DOHH2 (cell line): ENCODE measurements around the gene UNC5C.
"Not testable (repeated sequence)": the region's sequence is repeated elsewhere in the genome, so short reads cannot be mapped to it uniquely, and the experiment has no call there.

Source experiments
- H3F3A ChIP-seq: fragments of 200-600 bp; sonication (generic), shearing (Covaris generic); 2 replicates; pipeline ENCODE4 v1.6.0; 2016; ENCODE audit warnings: antibody characterized with exemption, mild to moderate bottlenecking; ENCODE audit not compliant: control insufficient read depth, insufficient read depth
- H3K27ac ChIP-seq: fragments of 200-600 bp; sonication (generic); 2 replicates; pipeline ENCODE4 v1.5.1; 2014; ENCODE audit warnings: low read depth, mild to moderate bottlenecking, low read length, moderate library complexity
- H3K27me3 ChIP-seq: fragments of 200-600 bp; sonication (generic); 2 replicates; pipeline ENCODE4 v1.6.1; 2014; ENCODE audit warnings: mild to moderate bottlenecking, low read length, mixed read lengths; ENCODE audit not compliant: control insufficient read depth
- H3K36me3 ChIP-seq: fragments of 200-600 bp; sonication (generic); 2 replicates; pipeline ENCODE4 v1.6.1; 2014; ENCODE audit warnings: mild to moderate bottlenecking, low read length, moderate library complexity, mixed read lengths; ENCODE audit not compliant: control insufficient read depth
- H3K4me1 ChIP-seq: fragments of 200-600 bp; sonication (generic); 2 replicates; pipeline ENCODE4 v1.6.1; 2014; ENCODE audit warnings: mild to moderate bottlenecking, low read length, mixed read lengths; ENCODE audit not compliant: control insufficient read depth
- H3K4me2 ChIP-seq: fragments of 200-600 bp; sonication (generic); 2 replicates; pipeline ENCODE4 v1.6.0; 2014; ENCODE audit warnings: mild to moderate bottlenecking, low read length, moderate library complexity
- H3K4me3 ChIP-seq: fragments of 200-600 bp; sonication (generic); 2 replicates; pipeline ENCODE4 v1.5.1; 2014; ENCODE audit warnings: mild to moderate bottlenecking, low read length, mixed read lengths
- H3K79me2 ChIP-seq: fragments of 200-600 bp; sonication (generic); 2 replicates; pipeline ENCODE4 v1.6.1; 2014; ENCODE audit warnings: mild to moderate bottlenecking, low read length, mixed read lengths; ENCODE audit not compliant: control insufficient read depth
- H3K9me2 ChIP-seq: fragments of 200-600 bp; sonication (generic); replicated peaks from 2 replicates; pipeline ENCODE4 v1.6.1; 2014; ENCODE audit warnings: mild to moderate bottlenecking, low read length, mixed read lengths; ENCODE audit not compliant: control insufficient read depth
- H3K9me3 ChIP-seq: fragments of 200-600 bp; sonication (generic); 2 replicates; pipeline ENCODE4 v1.6.1; 2014; ENCODE audit warnings: antibody characterized with exemption, low read length, mixed read lengths; ENCODE audit not compliant: control insufficient read depth, insufficient read depth
- H4K20me1 ChIP-seq: fragments of 200-600 bp; sonication (generic); 2 replicates; pipeline ENCODE4 v1.6.0; 2014; ENCODE audit warnings: low read depth, mild to moderate bottlenecking, antibody characterized with exemption, low read length, moderate library complexity; ENCODE audit not compliant: control insufficient read depth, insufficient read depth
- EZH2phosphoT487 ChIP-seq: fragments of 200-600 bp; sonication (generic); IDR thresholded peaks from 2 replicates; pipeline ENCODE4 v1.6.1; 2017; ENCODE audit warnings: borderline replicate concordance, mild to moderate bottlenecking, antibody characterized with exemption, low read length, moderate library complexity, mixed read lengths
- TF ChIP-seq, protein P1 (sequence below): fragments of 200-600 bp; sonication (generic); IDR thresholded peaks from one replicate; pipeline ENCODE4 v1.5.1; 2014; ENCODE audit warnings: antibody characterized with exemption, mild to moderate bottlenecking, low read depth, low read length; ENCODE audit not compliant: poor library complexity, severe bottlenecking

UNC5C gene

GRCh38 chr4:95181243-95181995 lies 367.4 kb downstream of the UNC5C start:
- H4K20me1 ChIP-seq = no peaks in the 10 kb centered on the region
- H3K36me3 ChIP-seq = no peaks in the 10 kb centered on the region
- H3K9me3 ChIP-seq = no peaks in the 10 kb centered on the region
- H3K27me3 ChIP-seq = no peaks in the 10 kb centered on the region
- no peaks in the 10 kb centered on the region for H3K9me2 ChIP-seq
- no peak overlapping the region for H3K4me2 ChIP-seq
- TF ChIP-seq, protein P1, sequence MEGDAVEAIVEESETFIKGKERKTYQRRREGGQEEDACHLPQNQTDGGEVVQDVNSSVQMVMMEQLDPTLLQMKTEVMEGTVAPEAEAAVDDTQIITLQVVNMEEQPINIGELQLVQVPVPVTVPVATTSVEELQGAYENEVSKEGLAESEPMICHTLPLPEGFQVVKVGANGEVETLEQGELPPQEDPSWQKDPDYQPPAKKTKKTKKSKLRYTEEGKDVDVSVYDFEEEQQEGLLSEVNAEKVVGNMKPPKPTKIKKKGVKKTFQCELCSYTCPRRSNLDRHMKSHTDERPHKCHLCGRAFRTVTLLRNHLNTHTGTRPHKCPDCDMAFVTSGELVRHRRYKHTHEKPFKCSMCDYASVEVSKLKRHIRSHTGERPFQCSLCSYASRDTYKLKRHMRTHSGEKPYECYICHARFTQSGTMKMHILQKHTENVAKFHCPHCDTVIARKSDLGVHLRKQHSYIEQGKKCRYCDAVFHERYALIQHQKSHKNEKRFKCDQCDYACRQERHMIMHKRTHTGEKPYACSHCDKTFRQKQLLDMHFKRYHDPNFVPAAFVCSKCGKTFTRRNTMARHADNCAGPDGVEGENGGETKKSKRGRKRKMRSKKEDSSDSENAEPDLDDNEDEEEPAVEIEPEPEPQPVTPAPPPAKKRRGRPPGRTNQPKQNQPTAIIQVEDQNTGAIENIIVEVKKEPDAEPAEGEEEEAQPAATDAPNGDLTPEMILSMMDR = no peak
- TF ChIP-seq EZH2phosphoT487 = no peak
- no peaks in the 10 kb centered on the region for H3K4me1 ChIP-seq
- H3K27ac ChIP-seq = no peak overlapping the region
- H3K4me3 ChIP-seq = no peak overlapping the region
- no peaks in the 10 kb centered on the region for H3F3A ChIP-seq
- no peaks in the 10 kb centered on the region for H3K79me2 ChIP-seq

DNA sequence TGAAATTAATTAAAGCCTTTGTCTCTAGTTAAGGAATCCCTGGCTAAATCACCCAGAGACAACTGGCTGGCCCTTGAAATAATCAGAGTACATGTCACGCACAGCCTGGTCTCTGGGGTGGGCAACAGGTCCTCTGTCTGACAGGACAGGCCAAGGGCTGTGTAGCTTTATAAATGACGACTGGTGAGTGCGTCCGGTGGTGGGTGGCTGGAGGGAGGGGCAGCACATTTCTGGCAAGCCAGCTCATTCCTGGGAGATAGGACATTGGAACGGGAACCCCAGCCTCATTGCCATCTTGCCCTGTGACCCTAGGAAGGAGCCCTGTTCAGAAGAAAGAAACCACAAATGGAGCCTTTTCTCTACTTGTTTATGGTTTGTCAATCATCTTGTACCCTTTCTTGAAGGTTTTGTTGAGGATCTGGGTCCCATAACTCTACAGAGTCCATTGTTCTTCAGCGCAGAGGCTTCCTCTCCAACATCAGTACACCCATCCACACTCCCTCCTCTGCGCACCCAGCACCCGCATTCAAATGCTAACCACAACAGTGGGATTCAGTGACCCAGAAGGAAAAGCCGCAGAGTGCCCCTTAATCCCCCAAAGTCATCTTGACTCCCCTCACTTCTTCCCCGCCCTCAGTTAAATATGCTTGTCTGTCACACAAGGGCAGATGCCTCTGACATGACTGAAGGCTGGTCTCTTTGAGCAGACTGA lies 368.1 kb downstream of the UNC5C start:
- no peak overlapping the region for H3K4me2 ChIP-seq
- no peaks in the 10 kb centered on the region for H3K9me3 ChIP-seq
- no peaks in the 10 kb centered on the region for H3K27me3 ChIP-seq
- no peak overlapping the region for H3K27ac ChIP-seq
- H3K9me2 ChIP-seq = no peaks in the 10 kb centered on the region
- H3K4me3 ChIP-seq = no peak overlapping the region
- TF ChIP-seq, protein P1 = no peak
- no peak for TF ChIP-seq EZH2phosphoT487
- H3K79me2 ChIP-seq = no peaks in the 10 kb centered on the region
- H3K4me1 ChIP-seq = no peaks in the 10 kb centered on the region
- H3K36me3 ChIP-seq = no peaks in the 10 kb centered on the region
- H4K20me1 ChIP-seq = no peaks in the 10 kb centered on the region
- H3F3A ChIP-seq = no peaks in the 10 kb centered on the region

DNA sequence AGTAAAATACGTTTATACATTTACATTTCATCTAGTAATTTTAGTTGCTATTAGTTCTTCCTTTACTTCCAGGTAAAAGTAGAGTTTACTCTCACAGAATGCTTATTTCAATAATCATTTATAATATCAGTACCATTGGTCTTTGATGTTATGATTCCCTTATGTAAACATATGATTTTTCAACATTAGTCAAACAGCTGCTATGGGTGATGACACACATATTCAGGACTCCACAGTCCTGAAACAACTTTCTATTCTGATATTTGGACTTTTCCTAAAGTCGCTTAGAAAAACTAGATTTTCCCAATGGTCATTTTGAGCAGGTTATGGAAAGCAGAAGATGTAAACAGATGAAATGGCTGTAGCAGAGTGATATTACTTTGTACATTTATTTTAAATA lies 369.8 kb downstream of the UNC5C start:
- TF ChIP-seq, protein P1 = no peak
- no peak for TF ChIP-seq EZH2phosphoT487
- H3K79me2 ChIP-seq = no peaks in the 10 kb centered on the region
- H3K36me3 ChIP-seq = no peaks in the 10 kb centered on the region
- no peaks in the 10 kb centered on the region for H4K20me1 ChIP-seq
- H3K9me2 ChIP-seq = no peaks in the 10 kb centered on the region
- no peaks in the 10 kb centered on the region for H3F3A ChIP-seq
- no peaks in the 10 kb centered on the region for H3K9me3 ChIP-seq
- H3K27ac ChIP-seq = no peak overlapping the region
- H3K4me1 ChIP-seq = no peaks in the 10 kb centered on the region
- H3K4me3 ChIP-seq = no peak overlapping the region
- H3K4me2 ChIP-seq = no peak overlapping the region
- no peaks in the 10 kb centered on the region for H3K27me3 ChIP-seq

GRCh38 chr4:95171377-95171776 lies 377.4 kb downstream of the UNC5C start:
- H3K27me3 ChIP-seq, H4K20me1 ChIP-seq, H3K9me3 ChIP-seq, H3K36me3 ChIP-seq, H3K27ac ChIP-seq, H3K4me1 ChIP-seq, H3K4me3 ChIP-seq, H3F3A ChIP-seq, H3K79me2 ChIP-seq, H3K9me2 ChIP-seq, H3K4me2 ChIP-seq: not testable (repeated sequence)
